Retina (tissue), 1 donor: ENCODE data around the gene CLCA2.

ENCODE experiments used
- DNase-seq: peaks from one replicate; pipeline ENCODE4 v3.0.0-alpha.2; 2016

Gene CLCA2

GRCh38 chr1:86477682-86478081 lies 53.7 kb downstream of the CLCA2 start:
- no peak for DNase-seq

DNA sequence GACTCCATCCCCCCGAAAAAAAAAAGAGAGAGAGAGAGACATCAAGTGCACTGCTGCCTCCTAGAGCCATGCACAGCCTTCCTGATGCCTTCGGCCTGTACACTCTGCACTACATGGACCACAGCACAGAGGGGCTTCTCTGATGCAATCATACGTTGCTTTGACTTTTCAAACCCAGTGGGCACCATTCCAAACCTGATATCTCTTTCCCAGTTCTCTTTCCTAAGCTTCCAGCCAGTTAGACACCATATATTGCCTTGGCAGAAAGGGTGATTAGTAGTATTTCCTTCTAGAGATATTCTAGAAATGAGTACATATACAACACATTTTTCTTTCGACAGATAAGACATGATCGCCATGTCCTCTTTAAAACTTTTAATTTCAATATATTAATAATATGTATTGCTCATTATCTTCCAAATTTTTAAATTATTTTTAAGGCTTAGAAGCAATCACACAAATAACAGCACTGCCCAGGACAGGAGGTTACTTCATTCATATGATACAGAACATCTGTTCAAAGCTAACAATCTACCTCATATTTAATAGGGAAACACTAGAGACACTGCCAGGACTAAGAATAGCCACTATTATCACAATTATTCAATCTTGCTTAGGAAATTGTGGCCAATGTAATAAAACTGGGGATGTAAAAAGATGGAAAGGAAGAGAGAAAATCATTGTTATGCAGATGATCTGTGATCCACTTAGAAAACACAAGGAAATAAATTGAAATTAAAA lies 54.6 kb downstream of the CLCA2 start:
- DNase-seq = no peak

DNA sequence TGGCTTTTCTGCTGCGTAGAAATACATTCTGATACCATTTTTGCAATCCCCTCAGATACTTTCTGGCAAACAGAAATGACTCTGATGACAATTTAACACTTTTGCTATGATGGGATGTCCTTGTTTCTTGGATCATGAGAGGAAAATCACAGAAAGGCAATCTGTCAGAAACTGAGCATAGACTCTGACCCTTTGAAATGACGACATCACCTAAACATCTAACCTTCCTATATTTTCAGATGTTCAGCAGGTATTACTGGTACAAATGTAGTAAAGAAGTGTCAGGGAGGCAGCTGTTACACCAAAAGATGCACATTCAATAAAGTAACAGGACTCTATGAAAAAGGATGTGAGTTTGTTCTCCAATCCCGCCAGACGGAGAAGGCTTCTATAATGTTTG lies 58.0 kb downstream of the CLCA2 start:
- DNase-seq = no peak

DNA sequence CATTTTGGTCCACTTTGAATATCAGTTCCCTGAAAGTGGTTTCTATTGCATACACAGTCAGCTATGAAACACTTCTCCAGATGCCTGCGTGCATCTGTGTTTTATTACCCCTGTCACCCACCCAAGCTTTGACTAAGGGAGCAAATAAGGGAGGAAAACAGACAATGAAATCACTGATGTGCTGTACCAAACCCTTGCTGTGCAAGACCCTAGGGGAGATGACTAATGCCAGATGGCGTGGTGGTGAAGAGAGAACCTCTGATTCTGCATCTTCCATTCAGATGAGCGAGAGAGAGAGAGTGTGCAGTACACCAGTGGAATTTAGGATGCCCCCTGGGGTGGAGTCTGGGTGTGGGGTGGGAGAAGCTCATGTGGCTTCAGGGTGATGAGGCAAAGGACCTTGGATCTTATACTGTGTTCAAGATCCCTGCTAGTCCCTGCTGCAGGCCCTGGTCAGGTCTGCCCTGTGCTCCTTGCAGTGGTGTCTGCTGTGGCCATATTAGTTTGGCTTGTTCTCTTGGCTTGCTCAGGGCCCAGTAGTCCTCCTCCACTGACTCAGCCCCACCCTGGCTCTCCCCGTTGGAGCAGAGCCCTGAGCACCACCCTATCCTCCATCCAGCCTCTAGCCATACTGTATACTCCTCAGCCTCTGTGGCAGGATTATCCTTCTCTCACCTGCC lies 63.3 kb downstream of the CLCA2 start:
- DNase-seq = no peak

DNA sequence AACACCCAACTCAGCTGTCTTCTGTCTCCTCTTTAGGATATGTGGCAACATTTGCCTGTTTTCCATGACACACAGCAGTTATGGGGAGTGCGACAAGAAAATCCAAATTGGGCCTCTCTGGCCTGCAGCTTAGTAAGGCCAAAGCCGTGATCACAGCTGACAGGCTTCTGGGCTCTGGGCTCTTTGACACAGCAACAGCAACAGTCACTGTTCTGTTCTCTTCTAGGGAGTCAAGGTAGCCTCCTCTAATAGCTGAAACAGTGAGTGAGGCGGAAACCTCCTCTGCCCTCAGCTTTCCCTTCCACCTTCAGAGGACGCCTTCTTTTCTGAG lies 63.8 kb downstream of the CLCA2 start:
- DNase-seq = no peak

DNA sequence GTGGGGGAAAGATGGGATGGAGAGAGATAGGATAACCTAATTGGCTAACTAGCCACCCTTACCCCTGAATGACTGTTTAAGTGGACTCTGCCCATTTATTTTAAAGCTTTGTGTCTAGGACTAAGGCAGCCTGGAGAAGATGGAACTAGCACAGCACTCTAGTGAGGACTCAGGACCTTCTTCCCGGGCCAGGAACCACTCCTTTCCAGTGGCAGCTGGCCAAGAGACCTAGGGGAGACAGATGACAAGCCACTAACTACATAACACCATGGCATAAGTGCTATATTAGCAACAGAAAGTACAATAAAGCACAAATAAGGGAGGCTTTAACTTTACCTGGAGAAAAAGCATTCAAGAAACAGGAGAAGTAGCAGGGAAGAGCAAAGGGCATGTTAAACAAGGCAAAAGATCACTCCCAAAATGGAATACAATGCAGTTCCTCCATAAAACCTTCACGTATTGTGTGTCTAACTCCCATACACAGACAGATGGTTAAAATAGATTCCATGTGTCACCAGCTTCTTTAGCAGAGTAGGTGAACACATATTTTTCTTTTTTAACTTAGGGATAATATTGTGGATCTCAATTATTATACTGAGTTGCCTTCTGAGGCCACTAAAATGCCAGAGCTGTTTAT lies 65.4 kb downstream of the CLCA2 start:
- no peak for DNase-seq

DNA sequence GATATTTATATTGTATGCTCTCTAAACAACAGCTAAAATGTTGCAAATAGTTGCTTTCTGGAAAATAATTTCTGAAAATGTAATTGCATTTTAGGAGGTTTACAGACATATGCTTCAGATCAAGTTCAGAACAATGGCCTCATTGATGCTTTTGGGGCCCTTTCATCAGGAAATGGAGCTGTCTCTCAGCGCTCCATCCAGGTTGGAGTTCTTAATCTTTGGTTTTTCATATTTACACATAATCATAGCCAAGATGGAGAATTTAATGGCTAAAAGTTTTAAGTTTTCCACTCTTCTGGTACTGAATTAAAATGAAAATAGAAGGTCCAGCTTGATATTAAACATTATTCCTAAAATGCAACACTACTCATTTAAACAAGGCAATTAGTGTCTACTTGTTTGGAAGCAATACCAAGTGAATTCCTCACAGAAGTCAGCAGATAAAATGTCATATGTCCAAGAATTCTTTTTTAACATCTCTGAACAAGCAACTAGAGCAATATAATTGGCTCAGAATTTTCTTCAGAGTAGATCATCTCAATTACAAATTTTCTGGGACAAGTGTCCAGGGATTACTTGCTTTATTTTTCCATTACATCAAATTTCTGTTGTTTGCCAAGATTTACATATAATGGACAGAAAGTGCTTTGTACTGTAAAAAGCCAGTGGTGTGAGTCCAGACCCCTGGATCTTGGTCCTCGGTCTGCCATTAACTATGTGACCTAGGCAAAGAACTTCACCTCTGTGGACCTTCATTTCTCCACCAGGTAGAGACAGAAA lies 67.4 kb downstream of the CLCA2 start:
- no peak for DNase-seq

GRCh38 chr1:86498281-86498680 lies 74.3 kb downstream of the CLCA2 start:
- no peak for DNase-seq

DNA sequence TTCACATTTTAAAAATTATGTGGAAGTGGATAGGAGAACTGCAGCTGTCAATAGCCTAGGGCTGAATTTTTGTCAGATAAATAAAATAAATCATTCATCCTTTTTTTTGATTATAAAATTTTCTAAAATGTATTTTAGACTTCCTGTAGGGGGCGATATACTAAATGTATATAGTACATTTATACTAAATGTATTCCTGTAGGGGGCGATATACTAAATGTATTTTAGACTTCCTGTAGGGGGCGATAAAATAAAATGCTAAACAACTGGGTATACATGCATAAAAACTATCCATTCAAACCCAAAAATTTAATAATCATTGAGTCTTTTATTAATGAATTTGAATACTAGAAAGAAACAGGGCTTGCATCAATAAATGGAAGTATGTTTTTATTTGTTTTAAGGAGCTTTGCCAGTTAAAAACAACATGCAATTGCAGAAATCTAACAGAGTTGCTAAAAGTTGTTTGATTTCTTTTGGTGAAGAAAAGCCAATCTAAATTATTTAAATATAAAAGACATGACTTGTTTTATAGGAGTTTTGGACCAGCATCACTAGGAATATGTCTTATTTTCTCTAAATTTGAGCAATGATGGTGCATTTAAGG lies 76.1 kb downstream of the CLCA2 start:
- no peak for DNase-seq

DNA sequence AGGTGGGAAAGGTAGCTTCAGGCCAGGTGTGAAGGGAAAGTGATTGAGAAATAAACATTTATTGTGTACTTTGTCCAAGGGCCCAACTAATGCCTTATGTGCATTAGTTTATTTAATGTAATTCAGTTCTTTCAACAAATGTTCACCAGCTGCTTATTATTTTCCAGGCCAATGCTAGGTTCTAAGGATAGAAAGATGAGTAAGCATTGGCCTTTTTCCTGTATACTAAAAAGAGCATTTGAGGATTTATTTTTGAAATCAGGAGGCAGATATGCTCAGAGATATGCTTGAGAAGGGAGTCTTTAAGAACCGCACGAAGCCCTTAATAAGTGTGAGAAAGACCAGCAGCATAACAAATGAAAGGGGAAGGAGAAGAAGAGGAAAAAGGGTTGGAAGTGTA lies 76.7 kb downstream of the CLCA2 start:
- no peak for DNase-seq

- DNase-seq = peak; percentile 49
Observed at GRCh38 chr1:86502125-86502646, 78.2 kb downstream of the CLCA2 start.

DNA sequence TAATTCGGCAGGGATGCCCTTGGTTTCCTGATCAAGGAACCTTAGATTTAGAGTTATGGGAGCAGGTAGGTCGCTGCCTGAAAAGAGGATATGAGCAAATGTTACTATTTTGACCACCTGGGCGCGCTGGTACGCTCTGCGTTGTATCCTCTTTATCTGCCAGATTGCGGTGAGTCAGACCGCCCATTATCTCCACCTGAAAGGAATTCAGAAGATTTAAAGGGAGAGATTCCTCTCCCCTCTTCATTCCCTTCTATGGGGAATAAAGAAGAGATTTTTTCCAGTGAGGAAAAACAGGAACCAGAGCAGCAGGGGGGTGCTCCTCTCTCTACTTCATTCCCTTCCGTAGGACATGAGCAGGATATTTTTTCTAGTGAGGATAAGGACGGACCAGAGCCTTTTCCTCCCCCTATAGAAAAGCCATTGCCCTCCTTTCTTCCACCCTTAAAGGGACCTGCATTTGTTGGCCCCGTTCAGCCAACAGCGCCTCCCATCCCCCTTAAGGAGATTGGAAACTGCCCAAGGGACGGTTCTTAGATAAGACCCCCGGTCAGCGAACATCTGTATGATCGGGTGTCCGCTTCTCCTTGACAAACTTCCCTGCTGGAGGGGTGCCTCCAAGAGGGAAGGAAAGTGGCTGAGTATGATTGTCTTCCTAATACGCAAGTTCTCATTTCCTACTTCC lies 78.9 kb downstream of the CLCA2 start:
- peak; percentile 15 for DNase-seq

- DNase-seq = peak; percentile 48
Observed at GRCh38 chr1:86503406-86504136, 79.6 kb downstream of the CLCA2 start.

- peak; percentile 13 for DNase-seq
Observed at GRCh38 chr1:86504137-86504479, 80.1 kb downstream of the CLCA2 start.

- no peak for DNase-seq
Observed at GRCh38 chr1:86504895-86505563, 81.1 kb downstream of the CLCA2 start.

DNA sequence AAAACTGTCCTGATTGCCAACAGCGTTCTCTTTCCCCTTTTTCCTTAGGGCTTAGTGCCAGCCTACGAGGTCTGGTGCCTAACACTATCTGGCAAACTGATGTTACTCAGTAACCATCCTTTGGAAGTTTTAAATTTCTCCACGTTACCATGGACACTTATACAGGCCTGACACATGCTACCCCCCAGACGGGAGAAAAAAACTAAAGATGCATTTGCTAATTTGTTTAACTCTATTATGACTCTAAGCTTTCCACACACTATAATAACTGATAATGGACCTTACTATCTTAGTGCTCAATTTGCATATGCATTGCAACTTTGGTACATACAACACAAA lies 81.6 kb downstream of the CLCA2 start:
- no peak for DNase-seq
